ENCODE data around the gene BLTP3A.

The BLTP3A gene

DNA sequence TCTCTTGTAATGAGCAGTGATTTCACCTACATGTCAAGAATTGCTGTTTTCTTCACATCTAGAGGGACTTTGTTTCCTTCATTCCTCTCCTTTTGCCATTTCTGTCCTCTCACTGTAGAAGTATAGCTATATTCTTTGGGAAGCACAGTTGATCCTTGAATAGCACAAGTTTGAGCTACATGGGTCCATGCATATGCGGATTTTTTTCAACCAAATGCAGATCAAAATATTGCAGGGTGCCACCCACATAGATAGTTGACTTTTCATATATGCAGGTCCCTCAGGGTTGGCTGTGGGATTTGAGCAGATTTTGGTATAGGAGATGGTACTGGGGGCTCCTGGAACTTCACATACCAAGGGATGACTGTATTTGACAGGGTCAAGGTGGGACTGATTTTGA, 41.1 kb downstream of the BLTP3A start:
- no peak for DNase-seq

DNA sequence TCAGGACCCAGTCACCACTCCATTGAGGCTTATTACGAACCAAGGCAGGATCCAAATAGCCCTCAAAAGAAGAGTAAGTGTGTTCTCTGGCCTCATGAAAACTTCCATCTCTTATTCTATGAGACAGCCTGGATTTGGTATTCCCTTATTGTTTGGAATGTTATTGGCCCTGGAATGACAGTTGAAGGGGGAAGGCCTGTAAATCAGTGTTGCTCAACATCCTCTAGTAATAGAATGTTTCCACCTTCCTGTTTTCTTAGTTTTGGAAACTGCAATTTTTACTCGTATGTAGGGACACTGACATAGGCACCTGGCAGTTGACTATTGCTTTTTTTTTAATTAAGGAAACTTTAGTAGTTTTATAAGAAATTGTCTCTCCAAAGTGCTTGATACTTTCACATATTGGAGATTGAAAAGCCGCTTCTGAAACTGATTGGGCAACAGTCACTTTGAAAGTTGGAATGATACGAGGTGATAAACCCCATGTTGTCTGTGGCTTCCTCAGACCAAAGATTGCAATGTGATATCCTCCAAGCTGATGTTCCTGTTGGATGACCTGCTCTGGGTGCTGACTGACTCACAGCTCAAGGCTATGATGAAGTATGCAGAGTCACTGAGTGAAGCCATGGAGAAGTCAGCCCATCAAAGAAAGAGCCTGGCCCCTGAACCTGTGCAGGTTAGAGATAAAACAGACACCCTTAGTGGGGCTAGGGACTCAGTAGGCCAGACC, 43.1 kb downstream of the BLTP3A start:
- no peak for DNase-seq

DNA sequence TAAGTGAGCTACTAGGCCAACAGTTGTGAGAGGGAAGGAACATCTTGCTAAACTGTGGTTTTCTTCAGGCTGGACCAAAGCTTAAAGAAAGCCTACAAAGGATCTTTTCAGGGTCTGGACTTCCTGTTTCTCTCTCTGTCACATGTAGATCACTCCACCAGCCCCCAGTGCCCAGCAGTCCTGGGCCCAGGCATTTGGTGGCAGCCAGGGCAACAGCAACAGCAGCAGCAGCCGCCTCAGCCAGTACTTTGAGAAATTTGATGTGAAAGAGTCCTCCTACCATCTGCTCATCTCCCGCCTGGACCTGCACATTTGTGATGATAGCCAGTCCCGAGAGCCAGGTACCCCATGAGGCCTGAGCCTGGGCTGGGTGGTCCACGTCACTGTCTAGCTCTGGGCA, 44.1 kb downstream of the BLTP3A start:
- DNase-seq, result no peak

DNA sequence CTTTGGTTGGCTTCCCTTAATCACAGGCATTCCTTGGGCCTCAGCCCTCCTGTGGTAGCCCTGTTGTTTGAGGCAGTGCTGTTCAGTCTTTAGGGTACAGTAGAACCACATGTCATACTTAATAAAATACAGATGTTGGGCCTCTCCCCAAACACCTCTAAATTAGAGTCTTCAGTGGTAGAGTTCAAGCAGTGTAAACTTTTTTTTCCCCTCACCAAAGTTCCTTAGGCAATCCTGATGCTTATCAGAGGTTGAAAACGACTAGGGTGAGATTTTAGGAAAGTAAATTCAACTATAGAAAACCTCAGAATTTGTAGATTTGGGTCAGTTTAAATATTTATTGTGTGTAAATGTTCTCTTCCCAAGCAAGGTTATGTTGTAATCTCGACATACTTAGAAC, 44.6 kb downstream of the BLTP3A start:
- no peak for DNase-seq

DNA sequence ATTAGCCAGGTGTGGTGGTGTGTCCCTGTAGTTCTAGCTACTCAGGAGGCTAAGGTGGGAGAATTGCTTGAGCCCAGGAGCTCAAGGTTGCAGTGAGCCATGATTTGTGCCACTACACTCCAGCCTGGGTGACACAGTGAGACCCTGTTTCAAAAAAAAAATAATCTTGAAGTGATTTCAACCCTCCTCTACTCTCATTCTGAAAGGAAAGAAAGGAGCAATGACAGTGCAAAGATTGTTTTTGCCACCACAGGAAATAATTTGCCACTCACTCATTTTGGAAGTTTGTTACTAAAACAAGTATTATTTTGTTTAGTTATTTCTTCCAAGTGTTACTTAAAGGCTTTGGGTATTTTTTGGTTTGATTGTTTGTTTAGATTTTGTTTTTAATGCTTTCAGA, 45.6 kb downstream of the BLTP3A start:
- no peak for DNase-seq

DNA sequence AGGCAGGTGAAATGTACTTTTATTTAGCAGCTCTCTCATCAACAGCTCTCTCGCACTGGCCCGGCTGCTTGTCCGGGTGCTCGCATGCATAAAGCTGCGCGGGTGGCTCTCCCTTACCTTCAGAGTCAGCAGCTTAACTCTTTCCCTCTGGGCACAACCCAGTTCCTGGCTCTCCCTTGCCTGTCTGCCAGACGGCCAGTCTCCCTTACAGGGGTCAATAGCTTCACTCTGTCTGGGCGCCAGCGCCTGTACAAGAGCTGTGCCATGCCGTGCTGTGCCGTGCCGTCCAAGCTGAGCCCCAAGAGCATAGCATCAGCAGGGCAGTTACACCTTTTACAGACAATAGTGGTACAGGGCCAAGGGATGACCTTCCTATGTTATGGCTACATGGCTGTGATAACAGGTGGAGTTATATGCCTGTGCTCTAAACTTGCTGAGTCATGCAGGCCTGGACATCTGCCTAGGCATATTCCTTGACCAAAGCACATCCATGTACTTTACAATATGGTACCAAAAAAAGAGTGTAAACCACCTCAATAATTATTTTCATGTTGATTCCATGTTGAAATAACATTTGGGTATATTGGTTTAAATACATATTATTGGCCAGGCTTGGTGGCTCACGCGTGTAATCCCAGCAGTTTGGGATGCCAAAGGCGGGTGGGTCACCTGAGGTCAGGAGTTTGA, 47.9 kb downstream of the BLTP3A start:
- DNase-seq, result no peak

All from cortex of kidney (tissue), 1 donor.